Measurements from ENCODE around the gene SLC35F1.

DNA sequence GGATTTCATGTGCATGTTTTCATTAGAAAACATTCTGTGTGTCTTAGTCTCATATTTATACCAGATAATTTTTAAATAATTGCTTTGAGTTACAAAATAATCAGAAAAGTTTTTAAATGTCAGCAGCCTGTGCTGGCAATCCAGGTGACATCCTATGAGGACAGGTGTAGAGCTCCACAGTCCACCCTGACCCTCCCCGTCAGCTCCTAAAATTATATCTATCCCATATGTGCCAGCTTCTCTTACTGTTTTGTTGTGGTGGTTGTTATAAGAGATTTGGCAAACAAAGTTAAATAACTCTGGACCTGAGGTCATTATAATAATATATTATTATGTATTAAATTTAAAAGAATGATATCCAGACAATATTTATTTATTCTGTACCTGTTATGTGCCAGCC lies 387.8 kb downstream of the SLC35F1 start:
- TF ChIP-seq, protein P1, sequence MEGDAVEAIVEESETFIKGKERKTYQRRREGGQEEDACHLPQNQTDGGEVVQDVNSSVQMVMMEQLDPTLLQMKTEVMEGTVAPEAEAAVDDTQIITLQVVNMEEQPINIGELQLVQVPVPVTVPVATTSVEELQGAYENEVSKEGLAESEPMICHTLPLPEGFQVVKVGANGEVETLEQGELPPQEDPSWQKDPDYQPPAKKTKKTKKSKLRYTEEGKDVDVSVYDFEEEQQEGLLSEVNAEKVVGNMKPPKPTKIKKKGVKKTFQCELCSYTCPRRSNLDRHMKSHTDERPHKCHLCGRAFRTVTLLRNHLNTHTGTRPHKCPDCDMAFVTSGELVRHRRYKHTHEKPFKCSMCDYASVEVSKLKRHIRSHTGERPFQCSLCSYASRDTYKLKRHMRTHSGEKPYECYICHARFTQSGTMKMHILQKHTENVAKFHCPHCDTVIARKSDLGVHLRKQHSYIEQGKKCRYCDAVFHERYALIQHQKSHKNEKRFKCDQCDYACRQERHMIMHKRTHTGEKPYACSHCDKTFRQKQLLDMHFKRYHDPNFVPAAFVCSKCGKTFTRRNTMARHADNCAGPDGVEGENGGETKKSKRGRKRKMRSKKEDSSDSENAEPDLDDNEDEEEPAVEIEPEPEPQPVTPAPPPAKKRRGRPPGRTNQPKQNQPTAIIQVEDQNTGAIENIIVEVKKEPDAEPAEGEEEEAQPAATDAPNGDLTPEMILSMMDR (IDR thresholded peaks at IDR 0.05) = no peak
- TF ChIP-seq EP300 (IDR thresholded peaks at IDR 0.05) = no peak
